ENCODE results near the gene FBXL13. TPM values are rescaled to one million over a fixed set of nuclear protein-coding genes. Genes with fewer than 3 reads are reported as not detected.
"Not testable (repeated sequence)": the region's sequence is repeated elsewhere in the genome, so short reads cannot be mapped to it uniquely, and the experiment has no call there.

FBXL13 gene
- total RNA-seq, 4 donors from 2014 or later: 0.40 to 0.95 (median 0.51) TPM

DNA sequence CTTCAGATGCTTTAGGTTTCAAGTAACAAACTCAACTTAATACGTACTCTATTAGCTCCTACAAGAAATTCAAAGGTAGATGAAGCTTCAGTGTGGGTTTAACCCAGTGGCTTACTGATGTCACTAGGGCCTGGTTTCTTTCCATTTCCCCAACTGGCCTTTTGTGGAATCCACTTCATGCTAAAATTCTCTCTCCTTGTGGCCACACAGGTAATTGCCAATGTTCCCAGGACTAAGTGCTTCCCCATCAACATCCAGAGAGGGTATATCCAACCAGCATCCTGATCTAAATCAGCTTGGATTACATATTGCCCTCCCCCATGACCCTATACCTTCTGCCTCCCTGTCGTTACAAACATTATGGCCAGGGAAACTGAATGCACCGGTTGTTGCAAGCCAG lies 10.7 kb downstream of the FBXL13 start:
- Histone ChIP-seq H3K4me3 (no peak overlapping the region), H3K27me3 (no peaks in the 10 kb centered on the region), H3K36me3 (no peaks in the 10 kb centered on the region), H3K27ac (no peak overlapping the region), H3K4me1 (no peaks in the 10 kb centered on the region), H3K9me3 (no peaks in the 10 kb centered on the region)
- WGBS, 2 donors: 81 to 95% methylated on average over 2 to 3 of the region's 3 CpGs
- no peak for DNase-seq
- TF ChIP-seq CTCF (IDR thresholded peaks at IDR 0.05) (no peak), POLR2A (IDR thresholded peaks at IDR 0.05) (no peak)
- intact Hi-C loops (cut with DNase I): no loop called here

GRCh38 chr7:103059471-103059870 lies 15.1 kb downstream of the FBXL13 start:
- Histone ChIP-seq H3K27ac (no peak overlapping the region), H3K9me3 (no peaks in the 10 kb centered on the region), H3K27me3 (no peaks in the 10 kb centered on the region), H3K36me3 (no peaks in the 10 kb centered on the region), H3K4me3 (no peak overlapping the region), H3K4me1 (no peaks in the 10 kb centered on the region)
- intact Hi-C loops (cut with DNase I): no loop called here
- TF ChIP-seq POLR2A (IDR thresholded peaks at IDR 0.05): no peak
- TF ChIP-seq CTCF (IDR thresholded peaks at IDR 0.05): no peak
- 22 to 35% methylated on average over 2 of the region's 2 CpGs for WGBS, 2 donors
- no peak for DNase-seq

DNA sequence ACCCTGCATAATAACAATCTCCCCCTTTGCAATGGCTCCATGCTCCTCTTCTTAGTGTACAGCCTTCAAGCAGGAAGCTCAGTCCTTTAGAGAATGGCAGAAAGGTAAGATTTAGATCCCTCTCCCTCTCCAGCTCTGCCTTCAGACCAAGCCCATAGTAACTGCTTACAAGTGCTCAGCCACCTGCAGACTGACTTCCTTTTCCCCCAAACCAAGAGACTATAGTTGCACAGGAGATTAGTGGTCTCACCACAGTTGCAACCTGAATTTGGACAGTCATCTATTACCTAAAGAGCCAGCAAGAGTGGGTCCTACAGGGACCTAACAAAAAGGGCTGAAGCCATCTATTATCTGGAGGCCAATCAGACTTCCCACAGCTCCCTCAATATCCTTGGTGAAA lies 16.5 kb downstream of the FBXL13 start:
- intact Hi-C loops (cut with DNase I): no loop called here
- Histone ChIP-seq H3K4me3 (no peak overlapping the region), H3K27ac (no peak overlapping the region), H3K36me3 (no peaks in the 10 kb centered on the region), H3K9me3 (no peaks in the 10 kb centered on the region), H3K4me1 (no peaks in the 10 kb centered on the region), H3K27me3 (no peaks in the 10 kb centered on the region)
- TF ChIP-seq POLR2A (IDR thresholded peaks at IDR 0.05) (no peak), CTCF (IDR thresholded peaks at IDR 0.05) (no peak)
- no peak for DNase-seq

GRCh38 chr7:103056006-103056405 lies 18.6 kb downstream of the FBXL13 start:
- intact Hi-C loops (cut with DNase I); H3K36me3 ChIP-seq; H3K27ac ChIP-seq; H3K9me3 ChIP-seq; H3K27me3 ChIP-seq; DNase-seq; H3K4me1 ChIP-seq; H3K4me3 ChIP-seq: not testable (repeated sequence)
- 74 to 87% methylated on average over 1 of the region's 1 CpG for WGBS, 2 donors

DNA sequence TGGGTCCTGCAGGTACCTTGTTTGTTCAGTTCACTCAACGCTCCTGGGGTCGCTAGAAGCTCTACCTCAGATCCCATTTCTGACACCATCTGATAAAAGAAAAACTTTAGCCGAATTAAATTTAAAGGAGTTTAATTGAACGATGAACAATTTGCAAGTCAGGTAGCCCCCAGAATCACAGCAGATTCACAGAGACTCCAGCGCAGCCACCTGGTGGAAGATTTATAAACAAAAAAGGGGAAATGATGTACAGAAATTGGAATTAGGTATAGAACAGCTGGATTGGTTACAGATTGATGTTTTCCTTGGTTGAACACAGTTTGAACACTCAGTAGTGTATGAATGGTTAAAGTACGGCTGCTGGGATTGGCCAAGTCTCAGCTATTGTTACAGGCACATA lies 23.1 kb downstream of the FBXL13 start:
- intact Hi-C loops (cut with DNase I): no loop called here
- H3K4me1 ChIP-seq: no peaks in the 10 kb centered on the region
- TF ChIP-seq POLR2A (IDR thresholded peaks at IDR 0.05): no peak
- TF ChIP-seq CTCF (IDR thresholded peaks at IDR 0.05): no peak
- H3K36me3 ChIP-seq: no peaks in the 10 kb centered on the region
- H3K4me3 ChIP-seq: no peak overlapping the region
- no peak overlapping the region for H3K27ac ChIP-seq
- no peak for DNase-seq
- no peaks in the 10 kb centered on the region for H3K9me3 ChIP-seq
- WGBS, 2 donors: 94 to 95% methylated on average over 6 of the region's 6 CpGs
- no peaks in the 10 kb centered on the region for H3K27me3 ChIP-seq

GRCh38 chr7:103048833-103049232 lies 25.8 kb downstream of the FBXL13 start:
- 75 to 76% methylated on average over 2 of the region's 2 CpGs for WGBS, 2 donors
- DNase-seq: no peak
- H3K4me3 ChIP-seq: no peak overlapping the region
- H3K4me1 ChIP-seq: no peaks in the 10 kb centered on the region
- peaks cover 0 to under 1% (median 0%) of the 10 kb centered on the region in 3 donors for H3K9me3 ChIP-seq
- TF ChIP-seq CTCF (IDR thresholded peaks at IDR 0.05) (no peak), POLR2A (IDR thresholded peaks at IDR 0.05) (no peak)
- no peak overlapping the region for H3K27ac ChIP-seq
- no peaks in the 10 kb centered on the region for H3K27me3 ChIP-seq
- H3K36me3 ChIP-seq: no peaks in the 10 kb centered on the region
- intact Hi-C loops (cut with DNase I): no loop called here

DNA sequence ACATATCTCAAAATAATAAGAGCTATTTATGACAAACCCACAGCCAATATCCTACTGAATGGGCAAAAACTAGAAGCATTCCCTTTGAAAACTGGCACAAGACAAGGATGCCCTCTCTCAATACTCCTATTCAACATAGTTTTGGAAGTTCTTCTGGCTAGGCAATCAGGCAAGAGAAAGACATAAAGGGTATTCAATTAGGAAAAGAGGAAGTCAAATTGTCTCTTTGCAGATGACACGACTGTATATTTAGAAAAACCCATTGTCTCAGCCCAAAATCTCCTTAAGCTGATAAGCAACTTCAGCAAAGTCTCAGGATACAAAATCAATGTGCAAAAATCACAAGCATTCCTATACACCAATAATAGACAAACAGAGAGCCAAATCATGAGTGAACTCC lies 32.8 kb downstream of the FBXL13 start:
- H3K4me3 ChIP-seq; H3K4me1 ChIP-seq; H3K27ac ChIP-seq; H3K36me3 ChIP-seq; intact Hi-C loops (cut with DNase I); H3K27me3 ChIP-seq; DNase-seq; H3K9me3 ChIP-seq: not testable (repeated sequence)
- WGBS, 2 donors: 63 to 80% methylated on average over 1 of the region's 1 CpG

DNA sequence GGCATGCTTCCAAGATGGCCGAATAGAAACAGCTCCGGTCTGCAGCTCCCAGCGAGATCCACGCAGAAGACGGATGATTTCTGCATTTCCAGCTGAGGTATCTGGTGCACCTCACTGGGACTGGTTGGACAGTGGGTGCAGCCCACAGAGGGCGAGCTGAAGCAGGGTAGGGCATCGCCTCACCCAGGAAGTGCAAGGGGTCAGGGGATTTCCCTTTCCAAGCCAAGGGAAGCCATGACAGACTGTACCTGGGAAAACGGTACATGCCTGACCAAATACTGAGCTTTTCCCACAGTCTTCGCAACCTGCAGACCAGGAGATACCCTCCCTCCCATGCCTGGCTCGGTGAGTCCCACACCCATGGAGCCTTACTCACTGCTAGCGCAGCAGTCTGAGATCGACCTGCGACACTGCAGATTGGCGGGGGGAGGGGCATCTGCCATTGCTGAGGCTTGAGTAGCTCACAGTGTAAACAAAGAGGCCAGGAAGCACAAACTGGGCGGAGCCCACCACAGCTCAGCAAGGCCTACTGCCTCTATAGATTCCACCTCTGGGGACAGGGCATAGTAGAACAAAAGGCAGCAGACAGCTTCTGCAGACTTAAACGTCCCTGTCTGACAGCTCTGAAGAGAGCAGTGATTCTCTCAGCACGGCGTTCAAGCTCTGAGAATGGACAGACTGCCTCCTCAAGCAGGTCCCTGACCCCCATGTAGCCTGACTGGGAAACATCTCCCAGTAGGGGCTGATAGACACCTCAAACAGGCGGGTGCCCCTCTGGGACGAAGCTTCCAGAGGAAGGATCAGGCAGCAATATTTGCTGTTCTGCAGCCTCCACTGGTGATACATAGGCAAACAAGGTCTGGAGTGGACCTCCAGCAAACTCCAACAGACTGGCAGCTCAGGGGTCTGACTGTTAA lies 36.5 kb downstream of the FBXL13 start:
- H3K27ac ChIP-seq; H3K36me3 ChIP-seq; H3K4me1 ChIP-seq; H3K27me3 ChIP-seq; H3K9me3 ChIP-seq; H3K4me3 ChIP-seq; intact Hi-C loops (cut with DNase I); DNase-seq: not testable (repeated sequence)
- WGBS, 2 donors: 83 to 88% methylated on average over 4 to 12 of the region's 20 CpGs
